GM19023 (cell line): Measurements from ENCODE around the gene PTGR1.
A peak's percentile ranks its signal among the peaks of the same experiment; 100 is the strongest.
"Not testable (repeated sequence)": the region's sequence is repeated elsewhere in the genome, so short reads cannot be mapped to it uniquely, and the experiment has no call there.

Source experiments
- ATAC-seq: cut with Tn5 transposase; IDR thresholded peaks from one replicate; pipeline ENCODE4 v1.9.1; 2021; ENCODE audit warnings: mild to moderate bottlenecking, moderate library complexity; ENCODE audit not compliant: unreplicated experiment

The PTGR1 gene

GRCh38 chr9:111615928-111616327 is 16.5 kb upstream of the PTGR1 start:
- ATAC-seq = no peak

- ATAC-seq = no peak
Observed at GRCh38 chr9:111613436-111614040, 14.1 kb upstream of the PTGR1 start.

- no peak for ATAC-seq
Observed at GRCh38 chr9:111610845-111611244, 11.4 kb upstream of the PTGR1 start.

GRCh38 chr9:111610149-111610548 is 10.7 kb upstream of the PTGR1 start:
- ATAC-seq = no peak

GRCh38 chr9:111605041-111605559 is 5.7 kb upstream of the PTGR1 start:
- no peak for ATAC-seq

- ATAC-seq = no peak
Observed at GRCh38 chr9:111604054-111604615, 4.7 kb upstream of the PTGR1 start.

GRCh38 chr9:111603041-111603440 is 3.6 kb upstream of the PTGR1 start:
- no peak for ATAC-seq

- ATAC-seq = no peak
Observed at GRCh38 chr9:111601237-111602018, 2.0 kb upstream of the PTGR1 start.

GRCh38 chr9:111599955-111600343 is 502 bp upstream of the PTGR1 start:
- peak; percentile 8 for ATAC-seq

GRCh38 chr9:111598733-111599091 is 735 bp downstream of the PTGR1 start:
- ATAC-seq = no peak

GRCh38 chr9:111597852-111598732 is 1.4 kb downstream of the PTGR1 start:
- no peak for ATAC-seq

- no peak for ATAC-seq
Observed at GRCh38 chr9:111588846-111589245, 10.6 kb downstream of the PTGR1 start.

- ATAC-seq = no peak
Observed at GRCh38 chr9:111586378-111586777, 13.1 kb downstream of the PTGR1 start.

- ATAC-seq = no peak
Observed at GRCh38 chr9:111582888-111583287, 16.6 kb downstream of the PTGR1 start.

- ATAC-seq = no peak
Observed at GRCh38 chr9:111572950-111573604, 26.4 kb downstream of the PTGR1 start.

GRCh38 chr9:111568127-111568526 is 31.3 kb downstream of the PTGR1 start:
- not testable (repeated sequence) for ATAC-seq

GRCh38 chr9:111566234-111566633 is 33.2 kb downstream of the PTGR1 start:
- ATAC-seq = no peak

- no peak for ATAC-seq
Observed at GRCh38 chr9:111561165-111561719, 38.2 kb downstream of the PTGR1 start.

- no peak for ATAC-seq
Observed at GRCh38 chr9:111559000-111559610, 40.3 kb downstream of the PTGR1 start.

GRCh38 chr9:111555425-111555824 is 44.0 kb downstream of the PTGR1 start:
- not testable (repeated sequence) for ATAC-seq
